Measurements from ENCODE around the gene CDK19. TPM values are rescaled to one million over a fixed set of nuclear protein-coding genes. Genes with fewer than 3 reads are reported as not detected.

CDK19 gene
- total RNA-seq, 4 donors from 2014 or later, result 7.8 to 15.0 (median 9.8) TPM

DNA sequence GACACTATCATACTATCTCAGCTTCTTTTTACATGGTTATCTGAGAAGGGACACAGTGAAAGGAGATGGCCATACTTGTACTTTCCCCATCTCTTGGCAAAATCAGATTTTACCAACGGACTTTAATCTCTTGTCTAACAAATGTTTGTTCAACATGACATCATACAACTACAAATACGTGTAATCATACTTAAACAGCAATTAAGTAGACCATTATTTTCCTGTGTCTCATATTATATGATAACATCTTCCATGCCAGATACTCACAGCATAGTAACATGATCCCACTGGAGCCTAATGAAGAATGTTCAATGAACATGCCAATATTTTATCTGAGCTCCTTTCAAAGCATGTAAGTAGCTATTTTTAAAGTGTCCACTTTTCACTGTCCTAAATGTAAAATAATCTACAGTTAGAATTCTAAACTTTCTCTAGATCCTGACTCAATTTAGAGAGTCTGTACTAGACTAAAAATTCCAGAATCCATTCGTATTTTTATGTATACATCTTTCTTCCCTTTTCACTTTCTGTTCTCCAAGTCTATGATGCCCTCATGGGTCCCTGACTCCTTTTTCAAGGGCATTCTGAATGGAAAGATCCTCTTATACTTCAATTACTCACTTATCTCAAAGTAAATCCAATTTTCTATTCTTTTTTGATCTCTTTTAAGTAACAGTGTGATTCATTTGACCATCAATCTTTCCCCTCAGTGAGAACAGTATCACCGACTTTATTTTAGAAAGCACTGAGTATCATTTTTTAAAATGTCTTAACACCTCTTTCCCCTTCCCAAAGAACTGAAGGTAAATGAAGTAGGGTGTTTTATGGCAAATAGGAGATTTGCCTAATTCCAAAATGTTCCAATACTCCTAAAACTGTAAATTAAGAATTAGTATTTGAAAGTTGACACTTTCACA is 133.5 kb downstream of the CDK19 start:
- DNase-seq (ENCODE audit: low spot score) (no peak), ATAC-seq (ENCODE audit: low FRiP score) (no peak)
- TF ChIP-seq, protein P1, sequence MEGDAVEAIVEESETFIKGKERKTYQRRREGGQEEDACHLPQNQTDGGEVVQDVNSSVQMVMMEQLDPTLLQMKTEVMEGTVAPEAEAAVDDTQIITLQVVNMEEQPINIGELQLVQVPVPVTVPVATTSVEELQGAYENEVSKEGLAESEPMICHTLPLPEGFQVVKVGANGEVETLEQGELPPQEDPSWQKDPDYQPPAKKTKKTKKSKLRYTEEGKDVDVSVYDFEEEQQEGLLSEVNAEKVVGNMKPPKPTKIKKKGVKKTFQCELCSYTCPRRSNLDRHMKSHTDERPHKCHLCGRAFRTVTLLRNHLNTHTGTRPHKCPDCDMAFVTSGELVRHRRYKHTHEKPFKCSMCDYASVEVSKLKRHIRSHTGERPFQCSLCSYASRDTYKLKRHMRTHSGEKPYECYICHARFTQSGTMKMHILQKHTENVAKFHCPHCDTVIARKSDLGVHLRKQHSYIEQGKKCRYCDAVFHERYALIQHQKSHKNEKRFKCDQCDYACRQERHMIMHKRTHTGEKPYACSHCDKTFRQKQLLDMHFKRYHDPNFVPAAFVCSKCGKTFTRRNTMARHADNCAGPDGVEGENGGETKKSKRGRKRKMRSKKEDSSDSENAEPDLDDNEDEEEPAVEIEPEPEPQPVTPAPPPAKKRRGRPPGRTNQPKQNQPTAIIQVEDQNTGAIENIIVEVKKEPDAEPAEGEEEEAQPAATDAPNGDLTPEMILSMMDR (IDR thresholded peaks at IDR 0.05), result no peak

- TF ChIP-seq, protein P1 (IDR thresholded peaks at IDR 0.05), result no peak
- no peak for DNase-seq (ENCODE audit: low spot score)
- no peak for ATAC-seq (ENCODE audit: low FRiP score)
Observed at GRCh38 chr6:110676396-110676795, 138.9 kb downstream of the CDK19 start.

DNA sequence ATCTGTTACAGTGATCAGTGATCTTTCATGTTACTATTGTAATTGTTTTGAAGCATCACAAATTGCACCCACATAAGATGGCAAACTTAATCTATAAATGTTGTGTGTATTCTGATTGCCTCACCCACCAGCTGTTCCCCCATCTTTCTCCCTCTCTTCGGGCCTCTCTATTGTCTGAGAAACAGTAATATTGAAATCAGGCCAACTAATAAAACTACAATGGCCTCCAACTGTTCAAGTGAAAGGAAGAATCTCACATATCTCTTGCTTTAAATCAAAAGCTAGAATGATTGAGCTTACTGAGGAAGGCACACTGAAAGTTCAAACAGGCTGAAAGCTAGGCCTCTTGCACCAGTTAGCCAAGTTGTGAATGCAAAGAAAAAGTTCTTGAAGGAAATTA is 141.2 kb downstream of the CDK19 start:
- ATAC-seq (ENCODE audit: low FRiP score), result no peak
- TF ChIP-seq, protein P1 (IDR thresholded peaks at IDR 0.05), result no peak
- DNase-seq (ENCODE audit: low spot score), result no peak

DNA sequence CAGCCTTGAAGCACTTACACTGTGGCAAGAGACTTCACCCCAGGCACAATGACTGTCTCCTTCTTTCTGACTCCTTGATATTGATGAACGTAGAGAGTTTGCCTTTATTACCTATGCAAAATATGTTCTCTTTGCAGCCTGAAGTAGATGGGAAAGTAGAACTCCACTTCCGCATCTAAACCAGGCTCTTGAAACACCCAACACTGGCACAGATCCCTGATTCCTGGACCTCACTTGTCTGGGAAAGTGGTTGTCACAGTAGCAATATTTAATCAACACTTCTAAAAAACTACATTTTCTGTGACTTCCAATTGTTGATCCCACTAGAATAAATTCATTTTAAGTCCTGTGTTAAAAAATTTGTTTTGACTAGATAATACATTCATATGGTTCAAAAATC is 143.1 kb downstream of the CDK19 start:
- DNase-seq (ENCODE audit: low spot score), result no peak
- ATAC-seq (ENCODE audit: low FRiP score), result no peak
- TF ChIP-seq, protein P1 (IDR thresholded peaks at IDR 0.05), result no peak

DNA sequence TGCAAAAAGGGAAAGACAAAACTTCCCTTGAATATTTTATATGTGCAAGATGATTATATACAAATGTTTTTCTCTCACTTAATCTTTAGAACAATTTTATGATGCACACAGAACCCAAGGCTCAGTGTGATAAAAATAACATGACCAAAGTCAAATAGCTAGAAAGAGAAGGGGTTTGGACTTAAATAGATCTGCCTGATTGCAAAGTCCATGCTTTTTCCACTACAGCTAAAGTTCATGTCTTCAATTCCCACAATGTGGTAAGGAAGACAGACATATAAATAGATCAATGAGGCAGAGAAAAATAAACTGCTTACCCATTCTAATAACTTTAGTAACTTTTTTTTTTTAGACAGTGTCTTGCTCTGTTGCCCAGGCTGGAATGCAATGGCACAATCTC is 143.8 kb downstream of the CDK19 start:
- ATAC-seq (ENCODE audit: low FRiP score), result no peak
- no peak for DNase-seq (ENCODE audit: low spot score)
- TF ChIP-seq, protein P1 (IDR thresholded peaks at IDR 0.05), result no peak

- ATAC-seq (ENCODE audit: low FRiP score), result no peak
- TF ChIP-seq, protein P1 (IDR thresholded peaks at IDR 0.05), result no peak
- no peak for DNase-seq (ENCODE audit: low spot score)
Observed at GRCh38 chr6:110665600-110665999, 149.7 kb downstream of the CDK19 start.

GRCh38 chr6:110664933-110665332 is 150.3 kb downstream of the CDK19 start:
- ATAC-seq (ENCODE audit: low FRiP score) (no peak), DNase-seq (ENCODE audit: low spot score) (no peak)
- TF ChIP-seq, protein P1 (IDR thresholded peaks at IDR 0.05), result no peak
